OCI-LY7 (cell line): ENCODE data around the gene SGSM2.

Source experiments
- CTCF ChIP-seq: fragments of 200-600 bp; sonication (generic); conservative IDR thresholded peaks from 2 replicates; pipeline ENCODE4 v1.5.1; 2014; ENCODE audit warnings: mild to moderate bottlenecking, antibody characterized with exemption, low read length, moderate library complexity, mixed read lengths
- EZH2phosphoT487 ChIP-seq: fragments of 200-600 bp; sonication (generic); IDR thresholded peaks from 2 replicates; pipeline ENCODE4 v1.6.1; 2018; ENCODE audit warnings: low read depth, borderline replicate concordance, mild to moderate bottlenecking, mixed run types, antibody characterized with exemption, low read length, moderate library complexity, mixed read lengths

- TF ChIP-seq CTCF, result no peak
- no peak for TF ChIP-seq EZH2phosphoT487
These were observed 69.8 kb downstream of the SGSM2 start for GRCh38 chr17:2406903-2407790.
